ENCODE measurements around the gene CHIT1.
"Not testable (repeated sequence)": the region's sequence is repeated elsewhere in the genome, so short reads cannot be mapped to it uniquely, and the experiment has no call there.

The CHIT1 gene

DNA sequence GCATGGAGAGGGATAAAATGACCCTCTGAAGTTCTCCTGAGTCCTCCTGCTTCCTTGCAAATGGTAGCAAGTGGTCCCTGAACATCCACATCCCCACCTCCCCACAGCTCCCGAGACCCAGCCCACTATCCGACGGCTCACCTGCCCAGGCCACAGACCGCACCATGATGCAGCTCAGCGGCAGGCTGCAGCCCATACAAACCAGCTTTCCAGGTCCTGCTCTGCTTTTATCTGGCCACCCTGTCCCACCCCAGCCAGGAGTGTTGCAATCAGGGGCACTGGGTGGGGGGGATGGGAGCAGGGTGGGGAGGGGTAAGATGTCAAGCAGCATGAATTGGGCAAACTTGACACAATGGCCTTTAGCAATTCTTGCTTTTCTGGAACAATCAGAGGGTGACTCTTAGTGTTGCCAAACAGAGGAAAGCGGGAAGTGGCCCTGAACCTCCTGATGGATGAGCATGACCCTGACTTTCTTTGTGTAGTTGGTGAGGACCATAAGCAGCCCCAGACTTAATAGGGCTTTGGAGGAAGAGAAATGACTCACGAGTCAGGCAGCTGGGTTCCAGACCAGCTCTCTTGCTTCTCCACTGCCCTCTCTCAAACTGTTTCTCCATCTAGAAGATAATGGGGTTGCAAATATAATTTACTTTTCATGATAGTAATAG, at the start of gene CHIT1:
TSS of gene CHIT1 (minus strand) at position 203 of the 665 bp plus-strand sequence. CDS start at position 166, 37 bp downstream.
- no peak for DNase-seq

DNA sequence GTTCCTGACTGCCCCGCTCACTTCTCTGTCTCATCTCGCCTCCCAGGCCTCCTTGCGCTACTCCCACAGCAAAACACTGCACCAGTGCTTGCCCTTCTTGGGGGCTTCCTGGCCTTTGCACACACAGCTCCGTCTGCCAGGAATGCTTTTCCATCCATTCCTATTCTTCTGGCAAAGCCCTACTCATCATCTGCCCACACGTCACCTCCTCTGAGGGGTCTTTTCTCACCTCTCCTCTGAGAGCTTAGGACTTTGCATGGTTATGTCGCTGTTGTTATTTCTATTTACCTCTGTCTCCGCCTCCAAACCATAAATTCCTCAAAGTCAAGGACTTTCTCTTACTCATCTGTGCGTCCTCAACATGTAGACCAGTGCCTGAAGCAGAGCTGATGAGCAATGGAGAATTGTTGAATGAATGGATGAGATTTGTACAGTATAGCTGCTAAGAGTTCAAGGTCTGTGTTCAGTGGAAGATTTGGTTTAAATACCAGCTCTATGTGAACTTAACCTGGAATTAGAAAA, 49.5 kb upstream of the CHIT1 start:
- no peak for DNase-seq

DNA sequence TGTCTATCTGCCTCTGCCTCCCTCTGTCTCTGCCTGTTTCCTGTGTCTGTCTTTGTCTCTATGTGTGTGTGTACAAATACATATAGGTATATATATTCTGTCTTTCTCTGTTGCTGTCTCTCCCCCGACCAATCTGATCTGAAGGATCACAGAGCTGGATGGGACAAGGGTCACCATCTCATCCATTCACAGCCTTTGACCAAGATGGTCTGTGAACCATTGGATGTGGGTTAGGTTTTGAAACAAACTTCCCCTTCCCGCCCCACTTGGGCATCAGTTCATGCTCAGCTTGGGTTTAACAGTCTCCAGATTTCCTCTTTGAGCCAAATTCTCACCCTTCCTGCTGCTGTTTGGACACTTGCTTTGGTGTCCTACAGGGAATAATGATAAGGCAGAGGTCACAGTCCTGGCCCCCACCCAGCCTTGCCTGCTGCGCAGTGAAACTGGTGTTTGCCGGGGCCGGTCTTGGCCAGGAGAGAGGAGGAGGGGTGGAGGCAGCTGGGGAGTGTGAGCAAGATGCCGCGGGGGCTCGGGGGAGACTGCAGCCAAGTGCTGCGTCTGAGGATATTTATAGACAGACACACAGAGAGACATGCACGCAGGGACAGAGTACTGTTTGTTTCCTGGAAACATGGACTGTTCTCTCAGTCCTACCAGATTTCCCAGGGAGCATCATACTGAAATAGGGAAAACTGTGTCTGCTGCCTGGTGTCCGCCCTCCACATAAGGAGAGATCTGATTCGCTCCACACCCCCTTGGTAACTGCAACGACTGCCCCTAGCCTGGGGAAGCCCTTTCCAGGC, 48.8 kb upstream of the CHIT1 start:
- peak; percentile 82 for DNase-seq

DNA sequence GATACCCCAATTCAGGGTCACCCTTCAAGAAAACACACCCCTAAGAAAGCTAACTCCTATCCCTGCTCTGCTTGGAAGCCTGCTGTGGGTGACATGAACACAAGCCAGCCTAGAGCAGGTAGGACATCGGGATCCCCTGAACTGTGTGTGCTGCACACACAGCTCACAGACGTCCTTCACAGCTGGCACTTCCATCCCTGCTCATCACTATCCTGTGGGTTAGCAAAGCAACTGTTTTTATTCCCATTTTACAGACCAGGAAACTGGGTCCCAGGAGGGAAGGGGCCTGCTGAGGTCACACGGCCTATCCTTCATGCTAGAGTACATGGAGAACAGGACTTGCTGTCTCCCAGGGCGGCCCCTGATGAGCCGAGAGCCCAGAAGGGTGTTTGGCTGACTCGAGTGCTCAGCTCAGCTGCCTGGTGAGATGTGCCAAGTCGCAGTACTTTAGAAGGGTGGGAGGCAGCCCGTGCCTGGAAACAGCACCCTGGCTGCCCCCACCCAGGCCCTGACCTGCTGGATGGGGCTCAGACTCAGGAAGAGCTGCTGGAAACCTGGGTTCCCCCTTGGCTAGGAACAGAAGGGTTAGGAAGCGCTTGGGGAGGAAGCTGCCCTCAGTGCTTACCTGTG, 47.6 kb upstream of the CHIT1 start:
- DNase-seq = no peak

DNA sequence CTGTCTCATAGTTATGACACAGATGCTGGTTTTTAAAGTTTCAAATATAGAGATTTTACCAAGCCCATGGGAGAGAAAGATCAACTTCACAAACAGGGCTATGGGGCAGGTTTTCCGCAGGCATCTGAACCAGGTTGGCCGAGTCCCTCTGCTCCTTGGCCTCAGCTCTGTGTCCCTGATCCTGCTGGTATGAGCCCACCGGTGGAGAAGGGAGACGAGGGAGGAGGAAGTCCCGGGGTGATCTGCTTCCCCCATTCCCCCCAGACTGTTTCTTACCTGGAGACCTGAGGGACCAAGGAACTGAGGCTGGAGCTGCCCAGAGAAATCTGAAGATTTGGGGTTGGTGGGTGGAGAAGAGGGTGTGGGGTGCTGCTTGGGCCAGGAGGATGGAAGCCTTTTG, 46.9 kb upstream of the CHIT1 start:
- no peak for DNase-seq

DNA sequence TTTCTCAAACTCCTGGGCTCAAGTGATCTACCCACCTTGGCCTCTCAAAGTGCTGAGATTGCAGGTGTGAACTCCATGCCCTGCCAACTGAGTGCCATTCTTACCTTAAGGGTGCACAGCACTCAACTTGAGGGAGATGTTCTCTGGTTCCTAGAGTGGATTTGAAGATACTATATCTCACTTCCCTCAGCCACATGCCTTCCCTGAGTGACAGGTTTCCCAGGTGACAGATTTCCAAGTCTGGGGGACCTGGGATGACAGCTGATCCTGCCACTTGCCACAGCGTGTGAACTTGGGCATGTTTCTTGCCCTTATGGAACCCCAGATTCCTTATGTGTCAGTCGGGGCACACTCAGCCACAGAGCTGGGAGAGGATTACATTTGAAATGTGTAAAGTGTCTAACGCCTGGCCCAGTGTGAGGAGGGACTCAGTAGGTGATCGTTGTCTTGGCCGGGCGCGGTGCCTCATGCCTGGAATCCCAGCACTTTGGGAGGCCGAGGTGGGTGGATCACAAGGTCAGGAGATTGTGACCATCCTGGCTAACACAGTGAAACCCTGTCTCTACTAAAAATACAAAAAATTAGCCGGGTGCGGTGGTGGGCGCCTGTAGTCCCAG, 46.3 kb upstream of the CHIT1 start:
- DNase-seq = no peak

DNA sequence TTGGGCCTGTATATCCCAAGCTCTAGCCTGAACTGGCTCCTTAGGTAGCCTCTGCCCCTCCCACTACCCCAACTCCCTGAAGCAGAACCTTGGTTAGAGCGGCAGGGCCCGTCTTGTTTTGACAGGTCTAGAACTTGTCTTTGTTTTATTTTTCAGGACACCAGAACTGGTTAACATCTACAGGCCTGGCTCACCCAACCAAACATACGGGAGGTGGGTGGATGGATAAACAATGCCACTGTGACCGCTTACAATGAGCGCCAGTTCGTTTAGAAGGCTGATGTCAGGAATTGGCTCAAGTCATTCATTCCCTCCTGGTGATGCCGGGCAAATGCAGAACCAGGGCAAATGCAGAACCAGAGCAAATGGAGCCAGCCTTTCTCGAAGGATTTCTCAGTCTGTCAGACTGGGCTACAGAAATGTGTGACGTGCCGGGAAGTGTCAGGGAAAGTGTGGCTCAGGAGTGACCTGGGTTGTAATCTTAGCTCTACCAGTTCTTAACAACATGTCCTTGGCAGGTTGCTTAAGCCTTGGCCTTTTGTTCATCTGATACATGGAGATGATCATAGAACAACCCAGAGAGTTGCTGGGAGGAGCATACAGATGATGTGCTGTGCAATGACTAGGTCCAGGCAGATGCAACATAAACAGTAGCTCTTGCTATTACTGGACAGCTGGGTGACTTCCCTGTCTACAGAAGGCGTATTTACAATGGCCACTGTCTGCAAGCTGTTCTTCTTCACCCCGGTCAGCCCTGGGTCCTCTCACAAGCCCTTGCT, 45.3 kb upstream of the CHIT1 start:
- no peak for DNase-seq

DNA sequence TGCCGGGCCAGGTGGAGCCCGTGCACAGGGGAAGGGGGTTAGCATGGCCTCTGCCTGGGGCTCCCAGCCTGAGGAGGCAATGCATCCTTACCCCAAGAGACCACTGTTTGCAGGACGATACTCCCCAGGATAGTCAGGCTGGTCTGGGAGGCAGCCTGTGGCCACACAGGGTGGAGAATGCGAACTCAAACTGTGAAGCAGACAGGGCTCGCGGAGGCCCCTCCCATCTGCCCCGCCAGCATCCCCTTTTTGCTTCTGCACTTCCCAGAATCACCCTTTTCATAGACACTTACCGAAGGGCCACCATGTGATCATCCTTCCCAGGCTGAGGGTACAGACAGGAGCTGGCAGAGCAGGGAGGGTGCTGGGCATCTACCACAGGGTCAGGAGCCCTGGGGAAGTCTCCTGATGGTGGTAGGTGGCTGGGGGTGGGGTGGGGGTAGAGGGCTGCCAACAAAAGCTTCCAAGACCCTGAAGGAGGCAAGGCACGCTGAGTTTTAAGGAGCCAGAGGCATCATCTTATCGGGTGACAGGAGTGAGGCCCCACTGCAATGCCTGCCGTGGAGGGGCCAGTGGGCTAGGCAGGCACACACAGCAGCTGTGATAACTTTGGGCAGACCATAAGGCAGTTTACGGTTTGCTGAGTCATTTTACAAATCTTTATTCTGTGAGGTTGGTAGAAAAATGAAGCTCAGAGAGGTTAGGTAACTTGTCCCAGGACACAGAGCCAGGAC, 44.6 kb upstream of the CHIT1 start:
- DNase-seq = peak; percentile 39

DNA sequence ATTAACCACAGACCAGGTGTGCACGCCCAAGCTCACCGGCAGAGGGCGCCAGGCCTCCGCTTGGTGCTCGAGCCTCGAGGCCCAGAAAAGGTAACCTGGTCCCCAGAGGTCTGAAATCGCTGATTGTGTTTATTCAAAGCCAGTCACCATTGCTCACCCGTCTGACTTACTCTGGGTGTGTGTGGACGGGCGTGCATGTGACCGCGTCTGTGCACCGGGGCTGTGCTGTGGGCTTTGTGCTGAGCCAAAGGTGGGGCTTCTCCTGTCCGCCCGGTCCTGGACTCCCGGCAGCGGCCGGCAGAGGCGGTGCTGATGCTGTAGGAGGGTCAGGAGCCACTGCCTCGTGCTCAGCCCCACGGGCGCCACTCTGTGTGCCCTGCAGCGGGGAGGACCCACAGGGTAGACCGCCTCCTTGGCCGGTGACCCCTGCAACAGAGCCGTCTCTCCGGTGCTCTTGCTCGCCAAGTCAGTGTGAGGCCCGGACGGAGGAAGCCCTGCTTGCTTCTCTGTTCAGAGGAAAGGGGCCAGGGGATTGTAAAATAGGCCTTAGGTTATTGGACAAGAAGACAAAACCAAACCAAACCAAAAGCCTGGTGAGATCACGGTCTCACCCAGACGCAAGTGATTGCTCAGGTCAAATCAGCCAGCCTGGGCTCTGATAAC, 43.9 kb upstream of the CHIT1 start:
- DNase-seq = peak; percentile 97

DNA sequence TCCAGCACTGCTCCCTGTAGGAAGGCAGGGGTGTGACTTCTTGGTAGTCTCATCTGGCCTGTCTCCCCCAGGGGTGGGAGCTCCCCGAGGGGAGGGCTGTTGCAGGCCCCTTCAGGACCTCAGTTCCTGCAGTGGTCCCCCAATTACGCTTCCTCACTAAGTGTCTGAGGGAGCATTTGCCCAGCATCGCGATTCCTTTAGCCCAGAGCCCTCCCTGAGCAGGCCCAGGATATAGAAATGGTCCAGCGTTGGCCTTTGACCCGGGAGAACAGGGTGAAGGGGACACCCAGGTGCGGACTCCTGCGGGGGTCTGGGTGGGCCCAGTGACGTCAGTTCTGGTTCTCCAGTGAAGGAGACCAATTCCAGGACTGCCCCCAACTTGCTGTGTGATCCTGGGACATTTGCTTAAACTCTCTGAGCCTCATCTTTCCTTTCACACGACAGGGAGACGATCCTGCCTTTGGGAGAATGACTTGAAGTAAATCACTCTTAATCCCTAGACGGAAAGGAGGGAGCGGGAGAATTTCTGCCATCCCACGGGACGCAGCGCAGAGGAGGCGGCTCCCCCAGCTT, 43.2 kb upstream of the CHIT1 start:
- DNase-seq = no peak

DNA sequence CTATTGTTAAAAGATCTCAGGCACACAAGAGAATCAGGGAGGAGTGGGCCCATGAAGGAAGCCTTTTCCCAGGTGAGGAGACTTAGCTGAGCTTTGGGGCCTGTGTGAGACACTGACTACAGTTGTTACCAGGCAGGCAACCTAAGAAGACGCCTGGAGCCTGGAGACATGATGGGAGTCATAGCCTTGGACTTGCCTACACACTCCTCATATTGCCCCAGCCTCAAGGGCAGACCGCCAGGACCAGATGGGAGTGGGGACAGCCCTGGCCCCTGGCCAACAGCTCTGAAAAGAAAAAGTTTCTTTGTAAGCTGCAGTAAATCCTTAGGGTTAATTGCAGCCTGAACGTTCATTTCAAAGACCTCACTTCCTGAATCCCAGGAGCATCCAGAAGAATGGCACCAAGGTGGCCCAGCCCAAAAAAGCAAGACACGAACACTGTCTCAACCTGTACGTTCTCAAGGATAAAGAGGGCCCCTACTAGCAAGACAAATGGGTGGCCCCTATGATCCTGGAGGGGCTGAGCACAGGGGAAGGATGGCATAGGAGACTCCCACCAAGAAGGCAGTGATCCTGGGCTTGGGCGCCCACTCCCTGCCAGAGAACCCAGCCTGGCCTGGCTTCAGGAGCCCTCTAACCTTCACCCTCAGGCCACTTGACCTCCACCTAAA, 42.6 kb upstream of the CHIT1 start:
- no peak for DNase-seq

DNA sequence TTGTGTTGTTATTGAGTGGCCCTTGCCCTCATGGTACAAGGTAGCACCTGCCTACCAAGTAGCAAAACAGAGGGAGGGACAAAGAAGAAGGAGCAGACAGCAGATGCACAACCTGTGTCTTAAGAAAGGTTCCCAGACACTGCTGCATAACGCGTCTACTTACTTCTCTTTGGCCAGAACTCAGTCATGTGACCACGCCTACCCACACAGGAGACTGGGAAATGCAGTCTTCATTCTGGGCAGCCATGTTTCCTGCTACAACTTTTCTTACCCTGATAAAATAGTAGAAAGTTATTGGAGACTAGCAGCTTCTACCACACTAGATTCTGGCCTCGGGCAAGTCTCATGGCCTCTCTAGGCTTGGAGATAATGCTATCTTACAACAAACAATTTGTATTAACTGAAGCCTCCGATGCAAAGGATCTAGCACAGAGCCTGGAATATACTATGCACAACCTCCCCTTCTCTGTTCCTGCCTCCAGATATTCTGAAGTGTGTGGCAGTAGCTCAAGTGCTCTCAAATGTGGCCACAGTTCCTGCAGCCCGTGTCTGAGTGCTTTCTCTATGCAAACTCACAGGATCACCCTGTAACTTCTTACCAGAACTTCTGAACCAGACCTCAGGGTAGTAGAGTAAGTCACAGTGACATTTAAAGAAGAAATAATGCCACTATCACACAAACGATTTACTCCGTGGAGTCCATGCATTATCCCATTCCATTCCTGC, 41.7 kb upstream of the CHIT1 start:
- peak; percentile 78 for DNase-seq

DNA sequence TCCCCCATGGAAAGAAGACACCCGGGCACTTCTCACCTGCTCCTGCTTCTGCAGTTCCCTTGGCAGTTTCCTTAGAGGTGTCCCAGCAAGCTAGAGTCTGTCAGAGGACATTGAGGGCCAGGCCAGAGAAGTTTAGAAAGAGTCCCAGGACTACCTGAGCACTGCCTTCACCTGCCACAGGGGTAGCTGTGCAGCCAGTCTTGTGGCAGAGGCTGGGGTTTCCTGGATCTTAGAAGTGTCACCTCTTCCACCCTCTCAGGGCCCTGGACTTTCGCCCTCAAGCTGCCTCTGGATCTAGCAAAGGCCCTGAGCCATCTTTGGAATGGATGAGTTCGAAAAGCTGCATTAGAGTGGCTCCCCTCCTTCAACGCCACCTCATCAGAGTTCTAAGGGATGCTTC, 41.0 kb upstream of the CHIT1 start:
- DNase-seq = no peak

DNA sequence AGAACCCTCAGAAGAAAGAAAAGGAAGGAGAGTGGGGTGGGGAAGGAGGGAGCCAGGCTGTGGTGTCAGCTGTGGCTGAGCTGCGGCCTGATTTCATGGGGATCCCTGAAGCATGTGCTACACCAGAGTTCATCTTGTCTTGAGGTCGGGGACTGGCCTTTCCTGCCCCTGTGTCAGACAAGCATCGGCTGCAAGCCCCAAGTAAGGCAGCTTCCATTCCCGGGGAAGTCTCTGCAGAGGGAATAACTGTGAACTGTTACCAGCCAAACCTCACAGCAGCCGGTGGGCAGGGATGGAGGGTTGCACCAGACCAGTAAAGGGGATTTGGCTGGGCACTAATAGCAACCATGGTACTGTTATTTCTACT, 40.2 kb upstream of the CHIT1 start:
- DNase-seq = no peak

DNA sequence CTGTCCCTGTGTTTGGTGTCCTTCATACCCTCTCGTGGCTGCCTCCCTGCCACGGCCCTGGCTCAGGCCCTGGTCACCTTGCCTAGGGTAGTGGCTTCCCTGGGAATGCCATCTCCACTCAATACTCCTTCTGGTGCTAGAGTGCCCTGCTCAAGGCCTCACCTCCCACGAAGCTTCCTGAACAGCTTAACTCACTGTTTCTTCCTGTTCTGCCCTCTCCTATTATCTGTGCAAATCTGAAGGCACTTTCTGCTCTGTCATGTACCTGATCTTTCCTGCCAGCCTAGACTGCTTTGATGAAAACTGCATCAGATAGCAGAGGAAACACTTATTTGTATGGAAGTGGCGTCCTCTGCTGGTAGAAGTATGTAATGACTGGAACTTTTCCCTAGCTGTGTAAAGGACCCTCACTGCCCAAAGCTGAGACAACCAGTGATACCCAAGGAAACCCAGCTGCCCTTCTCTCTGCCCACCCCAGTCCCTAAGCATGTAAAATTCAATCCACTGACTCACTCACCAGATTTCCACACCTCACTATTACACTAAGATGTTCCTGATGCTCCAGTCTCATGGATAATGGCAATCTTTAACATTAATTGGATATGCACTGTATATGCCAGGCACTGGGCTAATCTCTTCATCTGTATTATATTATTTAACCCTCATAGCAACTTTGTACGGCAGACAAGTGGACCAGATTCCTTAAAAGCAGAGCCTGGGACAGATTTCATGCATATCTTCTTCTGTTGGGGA, 39.6 kb upstream of the CHIT1 start:
- DNase-seq = peak; percentile 90

DNA sequence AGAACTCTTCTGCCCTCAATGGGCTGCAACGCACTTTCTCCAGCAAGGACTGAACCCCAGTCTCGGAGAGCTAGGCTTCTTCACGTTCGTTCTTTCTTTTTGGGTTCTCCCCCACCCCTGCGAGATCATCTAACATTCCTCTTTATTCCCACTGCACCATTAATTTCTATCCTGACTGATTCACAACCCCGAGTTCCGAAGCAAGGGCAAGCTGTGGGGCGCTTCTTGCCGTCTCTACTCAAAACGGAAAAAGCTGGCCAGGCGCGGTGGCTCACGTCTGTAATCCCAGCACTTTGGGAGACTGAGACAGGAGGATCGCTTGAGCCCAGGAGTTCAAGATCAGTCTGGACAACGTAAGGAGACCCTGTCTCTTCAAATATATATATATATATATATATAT, 38.4 kb upstream of the CHIT1 start:
- DNase-seq = no peak

DNA sequence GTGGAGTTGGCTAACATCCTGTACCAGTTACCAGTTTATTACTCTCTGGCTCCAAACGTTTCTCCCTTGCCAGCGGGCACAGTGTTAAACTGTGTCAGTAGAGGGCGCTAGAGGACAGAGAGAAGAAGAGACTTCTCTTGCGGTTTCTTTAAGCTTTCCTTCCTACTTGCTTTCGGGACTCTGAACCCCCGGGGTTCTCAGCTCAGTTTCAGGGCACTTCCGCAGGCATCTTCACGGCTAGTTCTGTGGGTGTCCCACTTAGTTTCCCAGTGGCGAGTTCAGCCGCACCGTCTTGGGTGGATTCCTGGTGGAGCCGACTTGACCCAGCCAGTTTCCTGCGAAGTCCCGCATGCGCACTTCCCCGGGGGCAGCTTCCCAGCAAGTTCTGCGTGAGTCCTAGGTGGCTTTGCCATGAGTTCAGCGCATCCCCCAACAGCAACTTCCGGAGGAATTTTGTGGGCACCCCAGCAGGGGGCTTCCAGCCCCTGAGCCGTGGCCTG, 37.9 kb upstream of the CHIT1 start:
- DNase-seq = peak; percentile 98

DNA sequence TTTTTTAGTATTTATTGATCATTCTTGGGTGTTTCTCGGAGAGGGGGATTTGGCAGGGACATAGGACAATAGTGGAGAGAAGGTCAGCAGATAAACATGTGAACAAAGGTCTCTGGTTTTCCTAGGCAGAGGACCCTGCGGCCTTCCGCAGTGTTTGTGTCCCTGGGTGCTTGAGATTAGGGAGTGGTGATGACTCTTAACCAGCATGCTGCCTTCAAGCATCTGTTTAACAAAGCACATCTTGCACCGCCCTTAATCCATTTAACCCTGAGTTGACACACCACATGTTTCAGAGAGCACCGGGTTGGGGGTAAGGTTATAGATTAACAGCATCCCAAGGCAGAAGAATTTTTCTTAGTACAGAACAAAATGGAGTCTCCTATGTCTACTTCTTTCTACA, 36.7 kb upstream of the CHIT1 start:
- DNase-seq = not testable (repeated sequence)

DNA sequence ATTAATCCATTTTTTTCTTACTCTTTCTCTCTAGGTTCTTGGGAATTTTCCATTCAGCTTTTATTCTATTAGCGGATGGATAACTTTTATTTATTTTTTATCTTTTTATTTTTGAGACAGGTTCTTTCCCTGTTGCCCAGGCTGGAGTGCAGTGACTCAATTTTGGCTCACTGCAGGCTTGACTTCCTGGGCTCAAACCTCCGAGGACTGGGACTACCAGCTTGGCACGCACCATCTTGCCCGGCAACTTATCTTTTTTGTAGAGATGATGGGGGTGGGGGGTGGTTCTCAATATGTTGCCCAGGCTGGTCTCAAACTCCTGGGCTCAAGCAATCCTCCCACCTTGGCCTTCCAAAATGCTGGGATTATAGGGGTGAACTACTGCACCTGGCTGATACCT, 36.1 kb upstream of the CHIT1 start:
- no peak for DNase-seq

All from eye (tissue), 1 donor.